ENCODE data around the gene BTNL9.

Gene BTNL9

GRCh38 chr5:181076920-181077319, 36.9 kb downstream of the BTNL9 start:
- Histone ChIP-seq H3K9me2 (replicated peaks; ENCODE audit: insufficient read depth, low read length) (no peaks in the 10 kb centered on the region), H3K27ac (ENCODE audit: low read depth, low read length) (no peak overlapping the region), H3F3A (ENCODE audit: insufficient read depth) (no peaks in the 10 kb centered on the region), H3K9me3 (ENCODE audit: insufficient read depth, low read length) (peaks cover 5% of the 10 kb centered on the region), H3K79me2 (ENCODE audit: insufficient read depth, low read length) (no peaks in the 10 kb centered on the region), H3K9ac (ENCODE audit: low read length) (no peak overlapping the region), H3K36me3 (ENCODE audit: low read length) (no peaks in the 10 kb centered on the region), H3K4me2 (ENCODE audit: low read depth, low read length, poor library complexity, severe bottlenecking) (no peak overlapping the region), H4K20me1 (ENCODE audit: low read depth, low read length) (no peaks in the 10 kb centered on the region), H3K4me3 (ENCODE audit: insufficient read depth, low read length, poor library complexity, severe bottlenecking) (no peak overlapping the region), H3K27me3 (ENCODE audit: low read length) (no peaks in the 10 kb centered on the region), H2AFZ (ENCODE audit: low read depth, low read length, severe bottlenecking) (no peak overlapping the region)
- TF ChIP-seq EZH2phosphoT487 (conservative IDR thresholded peaks at IDR 0.05; ENCODE audit: low read length): no peak
- TF ChIP-seq CTCF (IDR thresholded peaks at IDR 0.05; ENCODE audit: insufficient read depth, low read length, poor library complexity, severe bottlenecking): no peak

GRCh38 chr5:181081989-181082388, 41.9 kb downstream of the BTNL9 start:
- H3K27ac ChIP-seq (ENCODE audit: low read depth, low read length): no peak overlapping the region
- H4K20me1 ChIP-seq (ENCODE audit: low read depth, low read length): no peaks in the 10 kb centered on the region
- H3K9me3 ChIP-seq (ENCODE audit: insufficient read depth, low read length): peaks cover 3% of the 10 kb centered on the region
- TF ChIP-seq CTCF (IDR thresholded peaks at IDR 0.05; ENCODE audit: insufficient read depth, low read length, poor library complexity, severe bottlenecking) (no peak), EZH2phosphoT487 (conservative IDR thresholded peaks at IDR 0.05; ENCODE audit: low read length) (no peak)
- no peak overlapping the region for H2AFZ ChIP-seq (ENCODE audit: low read depth, low read length, severe bottlenecking)
- no peak overlapping the region for H3K4me3 ChIP-seq (ENCODE audit: insufficient read depth, low read length, poor library complexity, severe bottlenecking)
- H3K36me3 ChIP-seq (ENCODE audit: low read length): no peaks in the 10 kb centered on the region
- no peak overlapping the region for H3K9ac ChIP-seq (ENCODE audit: low read length)
- H3K27me3 ChIP-seq (ENCODE audit: low read length): no peaks in the 10 kb centered on the region
- no peaks in the 10 kb centered on the region for H3K9me2 ChIP-seq (replicated peaks; ENCODE audit: insufficient read depth, low read length)
- no peaks in the 10 kb centered on the region for H3K79me2 ChIP-seq (ENCODE audit: insufficient read depth, low read length)
- no peaks in the 10 kb centered on the region for H3F3A ChIP-seq (ENCODE audit: insufficient read depth)
- no peak overlapping the region for H3K4me2 ChIP-seq (ENCODE audit: low read depth, low read length, poor library complexity, severe bottlenecking)

- Histone ChIP-seq H3K9me3 (ENCODE audit: insufficient read depth, low read length) (no peaks in the 10 kb centered on the region), H3K4me2 (ENCODE audit: low read depth, low read length, poor library complexity, severe bottlenecking) (no peak overlapping the region), H3K4me3 (ENCODE audit: insufficient read depth, low read length, poor library complexity, severe bottlenecking) (no peak overlapping the region), H3K27me3 (ENCODE audit: low read length) (no peaks in the 10 kb centered on the region), H3K9me2 (replicated peaks; ENCODE audit: insufficient read depth, low read length) (no peaks in the 10 kb centered on the region), H3K36me3 (ENCODE audit: low read length) (no peaks in the 10 kb centered on the region), H3K79me2 (ENCODE audit: insufficient read depth, low read length) (no peaks in the 10 kb centered on the region), H4K20me1 (ENCODE audit: low read depth, low read length) (no peaks in the 10 kb centered on the region), H3K27ac (ENCODE audit: low read depth, low read length) (no peak overlapping the region), H2AFZ (ENCODE audit: low read depth, low read length, severe bottlenecking) (no peak overlapping the region), H3K9ac (ENCODE audit: low read length) (no peak overlapping the region), H3F3A (ENCODE audit: insufficient read depth) (no peaks in the 10 kb centered on the region)
- TF ChIP-seq EZH2phosphoT487 (conservative IDR thresholded peaks at IDR 0.05; ENCODE audit: low read length): no peak
- TF ChIP-seq CTCF (IDR thresholded peaks at IDR 0.05; ENCODE audit: insufficient read depth, low read length, poor library complexity, severe bottlenecking): no peak
These were observed 44.6 kb downstream of the BTNL9 start for GRCh38 chr5:181084621-181085195.
